Ovary (tissue), 9 donors: Measurements from ENCODE around the gene PSD4. TPM values are rescaled to one million over a fixed set of nuclear protein-coding genes. Genes with fewer than 3 reads are reported as not detected.

Experiments used
- DNase-seq, 5 donors: peaks; one replicate each; pipeline ENCODE4 v3.0.0-alpha.2; 2019 to 2020
- H3K27ac ChIP-seq, 2 donors: fragments of 200-600 bp; one replicate each; pipeline versions ENCODE4 v1.5.1 to v1.8.0; 2019 to 2022
- H3K27me3 ChIP-seq: fragments of 200-600 bp; one replicate; pipeline ENCODE4 v1.8.0; 2022
- H3K36me3 ChIP-seq: fragments of 200-600 bp; sonication (generic); one replicate; pipeline ENCODE4 v1.5.1; 2019
- H3K4me1 ChIP-seq: one replicate; pipeline ENCODE4 v1.8.1; 2013; ENCODE audit warnings: mild to moderate bottlenecking, moderate library complexity; ENCODE audit not compliant: insufficient read depth
- H3K4me3 ChIP-seq: fragments of 200-600 bp; sonication (generic); one replicate; pipeline ENCODE4 v1.5.1; 2017
- H3K9me3 ChIP-seq, 2 donors: fragments of 200-600 bp in 1 of 2; sonication (generic) in 1 of 2; one replicate each; pipeline versions ENCODE4 v1.5.1 to v1.8.1; 2013 to 2019; ENCODE audit warnings: mild to moderate bottlenecking in 1 of 2, moderate library complexity in 1 of 2
- EP300 ChIP-seq: sonication (generic); formaldehyde crosslinking; IDR thresholded peaks from one replicate; pipeline ENCODE4 v1.6.1; 2017; ENCODE audit warnings: antibody characterized with exemption
- POLR2A ChIP-seq: fragments of 450-650 bp; IDR thresholded peaks from one replicate; pipeline ENCODE4 v1.6.1; 2017; ENCODE audit warnings: antibody characterized with exemption, mild to moderate bottlenecking, moderate library complexity
- WGBS, 3 donors: extraction: QIAGEN DNeasy Blood & Tissue Kit in 1 of 3; methylation state at CpG; one replicate each; pipeline versions ENCODE4 v1.1.5 to v1.1.7; 2013 to 2017; 5-methylcytosine and 5-hydroxymethylcytosine counted together
- intact Hi-C, 4 donors: fragments of 100-400 bp; cut with DNase I; formaldehyde crosslinking; loops; one replicate each; pipeline versions ENCODE4 v1.11.0 to v1.15.1; 2022 to 2023
- polyA plus RNA-seq, 2 donors: library from polyadenylated mRNA; stranded (reverse); fragments of 200-250 nt in 1 of 2; fragments of 350-450 nt in 1 of 2; fragmentation: Illumina TruSeq in 1 of 2; extraction: RNeasy Lipid Tissue Mini Kit (QIAGEN cat#74804) in 1 of 2; gene quantifications; one replicate each; pipeline ENCODE4 v1.2.3, GENCODE V29; 2013 to 2014
- total RNA-seq, 7 donors: library from RNA; depleted of rRNA in 2 of 7; stranded (reverse); fragments of >200 nt in 2 of 7; fragmentation: NEBNext Ultra II Directional in 3 of 7; extraction: Animal tissue kit (Norgen Biotek cat#: 25700) in 3 of 7; gene quantifications; one replicate each; pipeline versions ENCODE4 v1.1.0 to v1.2.4, GENCODE V29; 2016 to 2023
- TF ChIP-seq, protein P1 (sequence below), 3 donors: fragments of 450-650 bp in 2 of 3; fragments of 200-600 bp in 1 of 3; IDR thresholded peaks; one replicate each; pipeline versions ENCODE4 v1.5.1 to v1.8.0; 2016 to 2022; ENCODE audit warnings: antibody characterized with exemption in 3 of 3, mild to moderate bottlenecking in 1 of 3
- donor health status: DM: no; HTN: no; CAD: no; lungs with moderate emphysema.
- donor health status: DM: no; HTN: no; CAD: no.
- donor health status: Bipolar disorder and iron deficiency.
- donor health status: DM: yes; HTN: yes; CAD: no.
- donor health status: DM: no; HTN: no; CAD: no.
- donor health status: DM: yes; HTN: yes; CAD: no.

Gene PSD4
- total and polyA plus RNA-seq, 9 donors: 1.2 to 14.1 (median 3.4) TPM

DNA sequence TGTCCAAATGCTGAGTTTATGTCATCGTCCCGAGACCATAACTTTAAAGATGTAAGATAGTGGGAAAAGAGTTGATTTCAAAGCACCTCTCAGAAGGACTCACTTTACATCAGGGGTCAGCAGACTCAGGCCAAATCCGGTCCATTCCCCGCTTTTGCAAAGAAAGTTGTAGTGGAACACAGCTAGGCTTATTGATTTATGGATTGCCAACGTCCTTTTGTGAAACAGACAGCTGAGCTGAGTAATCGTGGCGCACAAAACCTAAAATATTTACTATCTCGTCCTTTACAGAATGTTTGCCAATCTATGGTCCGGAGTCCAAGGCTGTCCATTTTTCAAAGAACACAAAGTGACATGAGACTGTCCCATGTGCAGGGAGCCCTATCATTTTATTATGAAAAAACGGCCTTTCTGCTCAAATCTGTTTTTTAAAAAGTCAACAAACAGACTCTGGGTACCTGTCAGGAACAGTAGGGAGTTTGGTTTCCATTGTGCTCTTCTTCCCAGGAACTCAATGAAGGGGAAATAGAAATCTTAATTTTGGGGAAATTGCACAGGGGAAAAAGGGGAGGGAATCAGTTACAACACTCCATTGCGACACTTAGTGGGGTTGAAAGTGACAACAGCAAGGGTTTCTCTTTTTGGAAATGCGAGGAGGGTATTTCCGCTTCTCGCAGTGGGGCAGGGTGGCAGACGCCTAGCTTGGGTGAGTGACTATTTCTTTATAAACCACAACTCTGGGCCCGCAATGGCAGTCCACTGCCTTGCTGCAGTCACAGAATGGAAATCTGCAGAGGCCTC lies 46.7 kb upstream of the PSD4 start, which contains the start of gene IL1RN:
Gene IL1RN (plus strand): TSS at position 754 of the 801 bp plus-strand sequence. CDS start 27 bp downstream, at position 781.
- 75 to 80% (median 75%) methylated on average over 16 of the region's 16 CpGs for WGBS, 3 donors
- H3K4me3 ChIP-seq: no peak within 1 kb of the TSS
- intact Hi-C loops: no loop called here
- no peaks in the 10 kb centered on the region for H3K4me1 ChIP-seq
- H3K9me3 ChIP-seq: no peaks in the 10 kb centered on the region
- H3K27ac ChIP-seq: no peak within 1 kb of the TSS
- H3K36me3 ChIP-seq: no peaks in the 10 kb centered on the region
- TF ChIP-seq, protein P1, sequence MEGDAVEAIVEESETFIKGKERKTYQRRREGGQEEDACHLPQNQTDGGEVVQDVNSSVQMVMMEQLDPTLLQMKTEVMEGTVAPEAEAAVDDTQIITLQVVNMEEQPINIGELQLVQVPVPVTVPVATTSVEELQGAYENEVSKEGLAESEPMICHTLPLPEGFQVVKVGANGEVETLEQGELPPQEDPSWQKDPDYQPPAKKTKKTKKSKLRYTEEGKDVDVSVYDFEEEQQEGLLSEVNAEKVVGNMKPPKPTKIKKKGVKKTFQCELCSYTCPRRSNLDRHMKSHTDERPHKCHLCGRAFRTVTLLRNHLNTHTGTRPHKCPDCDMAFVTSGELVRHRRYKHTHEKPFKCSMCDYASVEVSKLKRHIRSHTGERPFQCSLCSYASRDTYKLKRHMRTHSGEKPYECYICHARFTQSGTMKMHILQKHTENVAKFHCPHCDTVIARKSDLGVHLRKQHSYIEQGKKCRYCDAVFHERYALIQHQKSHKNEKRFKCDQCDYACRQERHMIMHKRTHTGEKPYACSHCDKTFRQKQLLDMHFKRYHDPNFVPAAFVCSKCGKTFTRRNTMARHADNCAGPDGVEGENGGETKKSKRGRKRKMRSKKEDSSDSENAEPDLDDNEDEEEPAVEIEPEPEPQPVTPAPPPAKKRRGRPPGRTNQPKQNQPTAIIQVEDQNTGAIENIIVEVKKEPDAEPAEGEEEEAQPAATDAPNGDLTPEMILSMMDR (IDR thresholded peaks at IDR 0.05): no peak
- no peak for TF ChIP-seq EP300
- no peak for TF ChIP-seq POLR2A
- no peak for DNase-seq
- no peaks in the 10 kb centered on the region for H3K27me3 ChIP-seq

DNA sequence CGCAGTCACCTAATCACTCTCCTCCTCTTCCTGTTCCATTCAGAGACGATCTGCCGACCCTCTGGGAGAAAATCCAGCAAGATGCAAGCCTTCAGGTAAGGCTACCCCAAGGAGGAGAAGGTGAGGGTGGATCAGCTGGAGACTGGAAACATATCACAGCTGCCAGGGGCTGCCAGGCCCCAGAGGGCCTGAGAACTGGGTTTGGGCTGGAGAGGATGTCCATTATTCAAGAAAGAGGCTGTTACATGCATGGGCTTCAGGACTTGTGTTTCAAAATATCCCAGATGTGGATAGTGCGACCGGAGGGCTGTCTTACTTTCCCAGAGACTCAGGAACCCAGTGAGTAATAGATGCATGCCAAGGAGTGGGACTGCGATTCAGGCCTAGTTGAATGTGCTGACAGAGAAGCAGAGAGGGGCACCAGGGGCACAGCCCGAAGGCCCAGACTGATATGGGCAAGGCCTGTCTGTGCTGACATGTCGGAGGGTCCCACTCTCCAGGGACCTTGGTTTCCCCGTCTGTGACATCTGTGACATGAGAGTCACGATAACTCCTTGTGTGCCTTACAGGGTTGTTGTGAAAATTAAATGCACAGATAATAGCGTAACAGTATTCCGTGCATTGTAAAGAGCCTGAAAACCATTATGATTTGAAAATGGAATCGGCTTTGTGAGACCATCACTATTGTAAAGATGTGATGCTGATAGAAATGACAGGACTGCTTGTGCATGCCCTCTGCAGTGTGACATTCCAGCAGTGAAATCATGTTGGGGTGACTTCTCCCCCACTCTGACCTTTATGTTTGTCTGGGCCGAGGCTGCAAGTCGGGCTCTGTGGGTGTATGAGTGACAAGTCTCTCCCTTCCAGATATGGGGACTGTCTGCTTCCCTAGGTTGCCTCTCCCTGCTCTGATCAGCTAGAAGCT lies 45.9 kb upstream of the PSD4 start:
- intact Hi-C loops: no loop called here
- Histone ChIP-seq H3K27ac (no peak overlapping the region), H3K4me1 (no peaks in the 10 kb centered on the region)

DNA sequence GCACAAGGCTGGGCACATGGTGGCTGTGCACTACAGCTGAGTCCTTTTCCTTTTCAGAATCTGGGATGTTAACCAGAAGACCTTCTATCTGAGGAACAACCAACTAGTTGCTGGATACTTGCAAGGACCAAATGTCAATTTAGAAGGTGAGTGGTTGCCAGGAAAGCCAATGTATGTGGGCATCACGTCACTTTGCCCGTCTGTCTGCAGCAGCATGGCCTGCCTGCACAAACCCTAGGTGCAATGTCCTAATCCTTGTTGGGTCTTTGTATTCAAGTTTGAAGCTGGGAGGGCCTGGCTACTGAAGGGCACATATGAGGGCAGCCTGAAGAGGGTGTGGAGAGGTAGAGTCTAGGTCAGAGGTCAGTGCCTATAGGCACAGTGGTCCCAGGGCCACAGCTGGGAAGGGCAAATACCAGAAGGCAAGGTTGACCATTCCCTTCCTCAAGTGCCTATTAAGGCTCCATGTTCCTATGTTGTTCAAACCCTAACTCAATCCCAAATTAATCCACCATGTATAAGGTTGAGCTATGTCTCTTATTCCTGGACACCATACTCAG lies 44.2 kb upstream of the PSD4 start:
- TF ChIP-seq, protein P1 (IDR thresholded peaks at IDR 0.05): no peak
- TF ChIP-seq POLR2A: no peak
- TF ChIP-seq EP300: no peak
- Histone ChIP-seq H3K9me3 (no peaks in the 10 kb centered on the region), H3K27ac (no peak overlapping the region), H3K4me3 (no peak overlapping the region), H3K36me3 (no peaks in the 10 kb centered on the region), H3K4me1 (no peaks in the 10 kb centered on the region), H3K27me3 (no peaks in the 10 kb centered on the region)
- 30 to 89% (median 71%) methylated on average over 2 of the region's 2 CpGs for WGBS, 3 donors
- no peak for DNase-seq
- intact Hi-C loops: loop anchor here (10.0 kb wide), 2 partner anchors 235 to 245 kb away; no protein-coding TSS in a partner anchor

More for the DNA sequence above, 45.9 kb upstream of the PSD4 start:
- H3K27me3 ChIP-seq: no peaks in the 10 kb centered on the region
- DNase-seq: no peak
- H3K9me3 ChIP-seq: no peaks in the 10 kb centered on the region
- TF ChIP-seq EP300 (no peak), POLR2A (no peak)
- TF ChIP-seq, protein P1 (IDR thresholded peaks at IDR 0.05): no peak
- no peaks in the 10 kb centered on the region for H3K36me3 ChIP-seq
- 68 to 78% (median 72%) methylated on average over 15 of the region's 15 CpGs for whole genome bisulfite sequencing, 3 donors
- no peak overlapping the region for H3K4me3 ChIP-seq
